K562 (cell line): ENCODE measurements around the gene TNFSF4. TPM values are rescaled to one million over a fixed set of nuclear protein-coding genes. Genes with fewer than 3 reads are reported as not detected.

Experiments used
- ATAC-seq: fragments of 200-7000 bp; cut with Tn5 transposase; 3 replicates; pipeline ENCODE4 v1.9.1; 2020; ENCODE audit warnings: moderate library complexity
- BruUV-seq: library from RNA; stranded (reverse); fragments of 400-500 nt; replicated peaks from 2 replicates; lab custom pipeline; 2021; lab: Mats Ljungman, UMichigan
- CTCF ChIA-PET: fragments of 300-600 bp; formaldehyde crosslinking; extraction: SDS; loops from one replicate; lab custom pipeline; 2021; ENCODE audit warnings: low intra/inter-chr PET ratio; lab: Yijun Ruan, JAX
- POLR2A ChIA-PET: fragments of 300-600, 350-650 bp; sonication (Branson Sonifier 250); formaldehyde crosslinking; extraction: SDS; loops from one replicate; lab custom pipeline; 2021; ENCODE audit warnings: antibody characterized with exemption, inconsistent platforms; lab: Yijun Ruan, JAX
- DNase-seq, 4 experiments: peaks; one replicate each; pipeline versions ENCODE4 v3.0.0 to v3.0.0-alpha.2; 2011 to 2018; ENCODE audit warnings: low spot score in 3 of 4, mixed read lengths in 3 of 4; ENCODE audit errors: extremely low read depth in 1 of 4
- FAIRE-seq: peaks from 2 replicates; lab custom pipeline; 2011; peaks lifted over from hg19 to GRCh38; lab: Jason Lieb, UNC
- H2AFZ ChIP-seq: 2 replicates; pipeline ENCODE4 v1.6.0; 2011; ENCODE audit warnings: low read depth, low read length, control low read depth, inconsistent platforms
- H3K27ac ChIP-seq: fragments of 200-600 bp; 3 replicates; pipeline ENCODE4 v1.8.0; 2011; ENCODE audit warnings: low read depth, mild to moderate bottlenecking, control low read depth, inconsistent platforms, low read length, moderate library complexity, mixed read lengths; ENCODE audit errors: extremely low read depth
- H3K27me3 ChIP-seq, 2 experiments: fragments of 300-600 bp in 1 of 2; 2 replicates in 1 of 2; 3 replicates in 1 of 2; pipeline versions ENCODE4 v1.6.0 to v1.8.0; 2011; ENCODE audit warnings: inconsistent platforms in 2 of 2, low read length in 2 of 2, mild to moderate bottlenecking in 1 of 2, mixed read lengths in 1 of 2, moderate library complexity in 1 of 2; ENCODE audit not compliant: control insufficient read depth in 2 of 2, insufficient read depth in 2 of 2
- H3K36me3 ChIP-seq: fragments of 300-600 bp; 3 replicates; pipeline ENCODE4 v1.8.0; 2011; ENCODE audit warnings: mild to moderate bottlenecking, low read length, inconsistent platforms; ENCODE audit not compliant: control insufficient read depth, insufficient read depth
- H3K4me1 ChIP-seq, 2 experiments: fragments of 200-600 bp in 1 of 2; replicated peaks in 1 of 2; 2 replicates in 1 of 2; 3 replicates in 1 of 2; pipeline versions ENCODE4 v1.5.1 to v1.8.0; 2011; ENCODE audit warnings: inconsistent platforms in 2 of 2, low read length in 2 of 2, mild to moderate bottlenecking in 1 of 2, mixed read lengths in 1 of 2, moderate library complexity in 1 of 2; ENCODE audit not compliant: control insufficient read depth in 2 of 2, insufficient read depth in 2 of 2
- H3K4me2 ChIP-seq: 2 replicates; pipeline ENCODE4 v1.6.1; 2011; ENCODE audit warnings: low read length, control low read depth, inconsistent platforms, mixed read lengths; ENCODE audit not compliant: insufficient read depth
- H3K4me3 ChIP-seq: fragments of 200-600 bp; sonication (generic), shearing (Covaris generic); 2 replicates; pipeline ENCODE4 v1.5.1; 2016; ENCODE audit warnings: control low read depth, inconsistent platforms
- H3K79me2 ChIP-seq: fragments of 200-600 bp; 3 replicates; pipeline ENCODE4 v1.8.0; 2011; ENCODE audit warnings: low read length, inconsistent platforms; ENCODE audit not compliant: control insufficient read depth, insufficient read depth
- H3K9ac ChIP-seq, 2 experiments: 2 replicates each; pipeline versions ENCODE4 v1.6.0 to v1.6.1; 2011; ENCODE audit warnings: low read depth in 2 of 2, low read length in 2 of 2, control low read depth in 1 of 2, inconsistent platforms in 1 of 2, mild to moderate bottlenecking in 1 of 2, mixed read lengths in 1 of 2; ENCODE audit not compliant: insufficient read depth in 1 of 2
- H3K9me1 ChIP-seq: one replicate; pipeline ENCODE4 v1.6.0; 2011; ENCODE audit warnings: inconsistent platforms, mild to moderate bottlenecking, low read length, moderate library complexity; ENCODE audit not compliant: control insufficient read depth, insufficient read depth
- H3K9me3 ChIP-seq: replicated peaks from 2 replicates; pipeline ENCODE4 v1.5.1; 2011; ENCODE audit warnings: low read depth, low read length, inconsistent platforms; ENCODE audit not compliant: control insufficient read depth, insufficient read depth
- H4K20me1 ChIP-seq: replicated peaks from 2 replicates; pipeline ENCODE4 v1.6.1; 2011; ENCODE audit warnings: low read length, inconsistent platforms, mixed read lengths; ENCODE audit not compliant: control insufficient read depth, insufficient read depth
- ARHGAP35 ChIP-seq: fragments of 450-650 bp; IDR thresholded peaks from 2 replicates; pipeline ENCODE4 v1.6.1; 2018; ENCODE audit not compliant: partially characterized antibody
- BACH1 ChIP-seq: fragments of 200-800 bp; sonication (Bioruptor generic); IDR thresholded peaks from 2 replicates; pipeline ENCODE4 v1.6.1; 2016; ENCODE audit warnings: missing genetic modification characterization, missing compliant biosample characterization
- ERF ChIP-seq: fragments of 450-650 bp; formaldehyde crosslinking; IDR thresholded peaks from 2 replicates; pipeline ENCODE4 v1.4.0; 2020; ENCODE audit warnings: mild to moderate bottlenecking, mixed read lengths
- FOXO4 ChIP-seq: fragments of 450-650 bp; formaldehyde crosslinking; IDR thresholded peaks from 2 replicates; pipeline ENCODE4 v1.4.0; 2020; ENCODE audit warnings: mild to moderate bottlenecking, moderate library complexity
- GTF2F1 ChIP-seq: IDR thresholded peaks from 2 replicates; pipeline ENCODE4 v1.6.1; 2011; ENCODE audit warnings: low read depth, low read length, improper control_type of control experiment
- ILF3 ChIP-seq: fragments of 450-650 bp; IDR thresholded peaks from 2 replicates; pipeline ENCODE4 v1.6.1; 2018; ENCODE audit warnings: antibody characterized with exemption, mild to moderate bottlenecking, moderate library complexity, borderline replicate concordance
- POLR2H ChIP-seq: IDR thresholded peaks from 2 replicates; pipeline ENCODE4 v1.6.1; 2016; ENCODE audit warnings: missing genetic modification characterization, low read depth, mild to moderate bottlenecking, control low read depth, missing compliant biosample characterization, moderate library complexity
- RHOXF2B ChIP-seq: fragments of 250-450 bp; sonication (Bioruptor Pico); conservative IDR thresholded peaks from 2 replicates; pipeline ENCODE4 v1.5.1; 2021
- SP2 ChIP-seq: IDR thresholded peaks from 2 replicates; pipeline ENCODE4 v1.6.1; 2011; ENCODE audit warnings: mild to moderate bottlenecking, low read depth, low read length, moderate library complexity; ENCODE audit not compliant: poor library complexity, severe bottlenecking; ENCODE audit errors: extremely low read depth
- TFE3 ChIP-seq: fragments of 450-650 bp; formaldehyde crosslinking; IDR thresholded peaks from 2 replicates; pipeline ENCODE4 v1.4.0; 2020; ENCODE audit warnings: mild to moderate bottlenecking, mixed read lengths
- THRB ChIP-seq: fragments of 450-650 bp; formaldehyde crosslinking; conservative IDR thresholded peaks from 2 replicates; pipeline ENCODE4 v1.4.0; 2022; ENCODE audit warnings: mild to moderate bottlenecking, missing genetic modification characterization
- YBX1 ChIP-seq: fragments of 450-650 bp; IDR thresholded peaks from 2 replicates; pipeline ENCODE4 v1.7.1; 2016; ENCODE audit warnings: mild to moderate bottlenecking
- ZNF274 ChIP-seq: IDR thresholded peaks from 2 replicates; pipeline ENCODE4 v1.6.1; 2011; ENCODE audit warnings: low read depth, mild to moderate bottlenecking, low read length, moderate library complexity, borderline replicate concordance
- WGBS: fragments of 100-300 bp; shearing (Covaris generic); methylation state at CpG from one replicate; pipeline ENCODE4 v1.1.6; 2016; ENCODE audit warnings: low coverage, mixed read lengths; ENCODE audit not compliant: insufficient coverage; ENCODE audit errors: missing lambda C conversion rate; 5-methylcytosine and 5-hydroxymethylcytosine counted together
- in situ Hi-C: fragments of 300-500 bp; cut with MboI; formaldehyde crosslinking; loops from 4 replicates; pipeline ENCODE4 v1.15.0; 2018; ENCODE audit warnings: inconsistent platforms, mixed read lengths
- intact Hi-C: fragments of 100-400 bp; cut with micrococcal nuclease; formaldehyde crosslinking; loops from 2 replicates; pipeline ENCODE4 v1.14.2; 2022
- polyA plus RNA-seq, 8 experiments: library from polyadenylated mRNA; depleted of rRNA in 4 of 8; stranded (reverse) in 5 of 8; unstranded in 3 of 8; fragments of >200 nt; fragmentation: Nextera tagmentation in 2 of 8; fragmentation: Illumina TruSeq in 1 of 8; extraction: Ambion mirVana in 2 of 8; extraction: Trizol in 1 of 8; gene quantifications; 2 replicates each; pipeline versions ENCODE4 v1.2.1 to v1.2.3, GENCODE V29; 2011 to 2014; ENCODE audit warnings: inconsistent platforms in 1 of 8, missing spikeins in 1 of 8
- total RNA-seq, 7 experiments: library from RNA; depleted of rRNA in 6 of 7; stranded (reverse); fragments of >200 nt in 6 of 7; fragmentation: Illumina TruSeq in 2 of 7; extraction: Trizol in 2 of 7; gene quantifications; 2 replicates each; pipeline versions ENCODE4 v1.2.1 to v1.2.3, GENCODE V29; 2011 to 2021; ENCODE audit warnings: low replicate concordance in 1 of 7

Gene TNFSF4
- total and polyA plus RNA-seq, 9 of the 15 experiments (the other 6 are each of a cell fraction or from before 2014, with no cell fraction given) = 0.08 to 0.23 (median 0.15) TPM; not detected in 1

GRCh38 chr1:173168941-173169340 is 38.2 kb downstream of the TNFSF4 start:
- DNase-seq (no peak), ATAC-seq (no peak), FAIRE-seq (no peak)
- TF ChIP-seq SP2 (no peak), RHOXF2B (CRISPR knock-in tag) (no peak), TFE3 (CRISPR knock-in tag) (no peak), THRB (CRISPR knock-in tag) (no peak), ARHGAP35 (no peak), POLR2H (tag) (no peak), FOXO4 (CRISPR knock-in tag) (no peak), ILF3 (no peak), ZNF274 (no peak), ERF (CRISPR knock-in tag) (no peak), BACH1 (tag) (no peak), GTF2F1 (no peak), YBX1 (no peak)
- H3K27ac ChIP-seq = no peak overlapping the region
- BruUV-seq = no TSS peak
- ChIA-PET CTCF (no interaction called here), POLR2A (no interaction called here)
- intact Hi-C loops = no loop called here
- H3K4me2 ChIP-seq = no peak overlapping the region
- no peaks in the 10 kb centered on the region for H3K36me3 ChIP-seq
- no peaks in the 10 kb centered on the region for H3K27me3 ChIP-seq
- 0% methylated on average over 2 of the region's 2 CpGs for WGBS
- H4K20me1 ChIP-seq = no peaks in the 10 kb centered on the region
- no peak overlapping the region for H3K9ac ChIP-seq
- no peaks in the 10 kb centered on the region for H3K4me1 ChIP-seq
- no peaks in the 10 kb centered on the region for H3K9me1 ChIP-seq
- H3K79me2 ChIP-seq = no peaks in the 10 kb centered on the region
- in situ Hi-C loops = no loop called here
- no peak overlapping the region for H3K4me3 ChIP-seq
- no peak overlapping the region for H2AFZ ChIP-seq
- H3K9me3 ChIP-seq = no peaks in the 10 kb centered on the region
